H9 (cell line): ENCODE results near the gene KIAA1549. TPM values are rescaled to one million over a fixed set of nuclear protein-coding genes. Genes with fewer than 3 reads are reported as not detected.

Experiments
- DNase-seq: peaks from one replicate; pipeline ENCODE4 v3.0.0-alpha.2; 2017
- H2AFZ ChIP-seq: one replicate; pipeline ENCODE4 v1.6.1; 2013; ENCODE audit warnings: mild to moderate bottlenecking, low read length, control low read depth, moderate library complexity
- H2AK5ac ChIP-seq: 2 replicates; pipeline ENCODE4 v1.6.1; 2013; ENCODE audit warnings: low read length, control low read depth, mixed read lengths; ENCODE audit not compliant: insufficient read length
- H2BK120ac ChIP-seq: one replicate; pipeline ENCODE4 v1.6.1; 2013; ENCODE audit warnings: low read depth, mild to moderate bottlenecking, low read length, control low read depth, inconsistent platforms; ENCODE audit not compliant: poor library complexity, severe bottlenecking
- H2BK12ac ChIP-seq: 2 replicates; pipeline ENCODE4 v1.6.1; 2013; ENCODE audit warnings: low read length, control low read depth, mixed read lengths, low read depth; ENCODE audit not compliant: insufficient read length
- H2BK15ac ChIP-seq: 2 replicates; pipeline ENCODE4 v1.6.1; 2013; ENCODE audit warnings: low read depth, low read length, control low read depth
- H2BK20ac ChIP-seq: one replicate; pipeline ENCODE4 v1.6.1; 2013; ENCODE audit warnings: low read depth, mild to moderate bottlenecking, low read length, control low read depth, inconsistent platforms; ENCODE audit not compliant: poor library complexity, severe bottlenecking
- H2BK5ac ChIP-seq: 2 replicates; pipeline ENCODE4 v1.6.1; 2013; ENCODE audit warnings: low read length, control low read depth, mixed read lengths; ENCODE audit not compliant: insufficient read length
- H3K14ac ChIP-seq: 2 replicates; pipeline ENCODE4 v1.6.1; 2013; ENCODE audit warnings: low read length, control low read depth; ENCODE audit not compliant: insufficient read depth
- H3K18ac ChIP-seq: 2 replicates; pipeline ENCODE4 v1.6.1; 2013; ENCODE audit warnings: low read depth, mild to moderate bottlenecking, mixed read lengths, low read length, control low read depth; ENCODE audit not compliant: insufficient read length
- H3K23ac ChIP-seq: 2 replicates; pipeline ENCODE4 v1.6.1; 2013; ENCODE audit warnings: low read length, control low read depth, mixed read lengths, low read depth; ENCODE audit not compliant: insufficient read length
- H3K23me2 ChIP-seq: 2 replicates; pipeline ENCODE4 v1.6.1; 2013; ENCODE audit warnings: low read depth, mild to moderate bottlenecking, mixed read lengths, low read length, control low read depth; ENCODE audit not compliant: insufficient read length, poor library complexity, severe bottlenecking
- H3K27ac ChIP-seq: 2 replicates; pipeline ENCODE4 v1.5.1; 2013; ENCODE audit warnings: low read length, control low read depth, mixed read lengths, low read depth; ENCODE audit not compliant: insufficient read length
- H3K27me3 ChIP-seq: 2 replicates; pipeline ENCODE4 v1.6.1; 2013; ENCODE audit warnings: low read length, control low read depth, inconsistent platforms; ENCODE audit not compliant: insufficient read depth
- H3K4ac ChIP-seq: 2 replicates; pipeline ENCODE4 v1.6.1; 2013; ENCODE audit warnings: low read depth, mild to moderate bottlenecking, control low read depth, inconsistent platforms, low read length, moderate library complexity
- H3K4me1 ChIP-seq: 2 replicates; pipeline ENCODE4 v1.6.1; 2013; ENCODE audit warnings: low read length, control low read depth, inconsistent platforms; ENCODE audit not compliant: insufficient read depth
- H3K4me2 ChIP-seq: 2 replicates; pipeline ENCODE4 v1.6.1; 2013; ENCODE audit warnings: low read length, control low read depth, mixed read lengths; ENCODE audit not compliant: insufficient read length, insufficient read depth
- H3K56ac ChIP-seq: 2 replicates; pipeline ENCODE4 v1.6.1; 2013; ENCODE audit warnings: low read depth, mild to moderate bottlenecking, mixed read lengths, low read length, control low read depth; ENCODE audit not compliant: insufficient read length
- H3K79me1 ChIP-seq: 2 replicates; pipeline ENCODE4 v1.6.1; 2013; ENCODE audit warnings: low read depth, mild to moderate bottlenecking, moderate library complexity, low read length, control low read depth, inconsistent platforms; ENCODE audit not compliant: insufficient read depth, poor library complexity, severe bottlenecking
- H3K79me2 ChIP-seq: 2 replicates; pipeline ENCODE4 v1.6.1; 2013; ENCODE audit warnings: low read length, control low read depth, inconsistent platforms; ENCODE audit not compliant: insufficient read depth
- H3K9ac ChIP-seq: 2 replicates; pipeline ENCODE4 v1.6.1; 2013; ENCODE audit warnings: low read length, control low read depth, mixed read lengths; ENCODE audit not compliant: insufficient read length; ENCODE audit errors: extremely low read depth
- H3K9me3 ChIP-seq: one replicate; pipeline ENCODE4 v1.6.1; 2013; ENCODE audit warnings: low read depth, low read length, inconsistent platforms; ENCODE audit not compliant: control insufficient read depth
- H3T11ph ChIP-seq: one replicate; pipeline ENCODE4 v1.6.1; 2013; ENCODE audit warnings: mild to moderate bottlenecking, low read length, control low read depth, inconsistent platforms
- H4K20me1 ChIP-seq: one replicate; pipeline ENCODE4 v1.6.1; 2013; ENCODE audit not compliant: control insufficient read depth, insufficient read length, insufficient read depth
- H4K5ac ChIP-seq: 2 replicates; pipeline ENCODE4 v1.6.1; 2013; ENCODE audit warnings: low read depth, mild to moderate bottlenecking, mixed read lengths, low read length, control low read depth; ENCODE audit not compliant: insufficient read length
- H4K8ac ChIP-seq: replicated peaks from 2 replicates; pipeline ENCODE4 v1.6.1; 2013; ENCODE audit warnings: low read length, control low read depth, mixed read lengths, low read depth; ENCODE audit not compliant: insufficient read length
- H4K91ac ChIP-seq: 2 replicates; pipeline ENCODE4 v1.6.1; 2013; ENCODE audit warnings: low read depth, mild to moderate bottlenecking, moderate library complexity, mixed read lengths, low read length, control low read depth; ENCODE audit not compliant: insufficient read length
- H3K27ac Mint-ChIP-seq, 3 experiments: 2 replicates in 2 of 3; 3 replicates in 1 of 3; pipeline ENCODE4 v1.8.0; 2020 to 2021; ENCODE audit warnings: mixed read lengths in 3 of 3, mild to moderate bottlenecking in 1 of 3, moderate library complexity in 1 of 3
- H3K27me3 Mint-ChIP-seq: 2 replicates; pipeline ENCODE4 v1.8.0; 2021; ENCODE audit warnings: low read depth, mild to moderate bottlenecking, moderate library complexity, mixed read lengths
- H3K36me3 Mint-ChIP-seq, 3 experiments: 2 replicates in 2 of 3; 3 replicates in 1 of 3; pipeline ENCODE4 v1.8.0; 2020 to 2021; ENCODE audit warnings: low read depth in 3 of 3, mixed read lengths in 3 of 3; ENCODE audit not compliant: insufficient read depth in 1 of 3
- H3K4me1 Mint-ChIP-seq, 2 experiments: 2 replicates each; pipeline ENCODE4 v1.8.0; 2020; ENCODE audit warnings: mixed read lengths in 2 of 2
- H3K4me3 Mint-ChIP-seq, 2 experiments: 2 replicates in 1 of 2; 3 replicates in 1 of 2; pipeline ENCODE4 v1.8.0; 2020 to 2021; ENCODE audit warnings: mild to moderate bottlenecking in 2 of 2, mixed read lengths in 2 of 2, moderate library complexity in 1 of 2
- H3K9me3 Mint-ChIP-seq, 2 experiments: 2 replicates in 1 of 2; 3 replicates in 1 of 2; pipeline ENCODE4 v1.8.0; 2020; ENCODE audit warnings: mild to moderate bottlenecking in 2 of 2, mixed read lengths in 2 of 2, moderate library complexity in 1 of 2
- CTCF ChIP-seq: fragments of 200-600 bp; sonication (generic); conservative IDR thresholded peaks from 3 replicates; pipeline ENCODE4 v1.8.0; 2021; ENCODE audit warnings: antibody characterized with exemption, mild to moderate bottlenecking
- WGBS: extraction: QIAGEN DNeasy Blood & Tissue Kit; methylation state at CpG from one replicate; pipeline ENCODE4 v1.1.7; 2013; ENCODE audit warnings: missing lambda C conversion rate, low lambda C conversion rate, mixed read lengths; ENCODE audit not compliant: insufficient read length; ENCODE audit errors: extremely low coverage; 5-methylcytosine and 5-hydroxymethylcytosine counted together
- total RNA-seq: library from RNA; stranded (reverse); gene quantifications from 2 replicates; pipeline ENCODE4 v1.2.1, GENCODE V29; 2021

Gene KIAA1549
- total RNA-seq, 1 experiment from 2014 or later = 11.9 TPM

- H3K79me1 ChIP-seq = no peaks in the 10 kb centered on the region
- no peaks in the 10 kb centered on the region for H3K79me2 ChIP-seq
- Mint-ChIP-seq H3K36me3 (peaks cover 16 to 40% (median 31%) of the 10 kb centered on the region in 3 experiments; a peak in 6 of 7 replicates), H3K27ac (no peak overlapping the region), H3K4me3 (no peak overlapping the region), H3K4me1 (peaks cover 0 to 5% of the 10 kb centered on the region in 2 experiments; a peak in 1 of 4 replicates), H3K9me3 (no peaks in the 10 kb centered on the region), H3K27me3 (no peaks in the 10 kb centered on the region; the same call in 1 of the 2 replicates)
- no peaks in the 10 kb centered on the region for H3K9me3 ChIP-seq
- WGBS = no CpG with 5 or more reads among the region's 5 CpGs
- no peak overlapping the region for H2BK120ac ChIP-seq
- no peaks in the 10 kb centered on the region for H3K23me2 ChIP-seq
- DNase-seq = no peak
- no peak overlapping the region for H3T11ph ChIP-seq
- H3K27me3 ChIP-seq = no peaks in the 10 kb centered on the region
- H4K20me1 ChIP-seq = no peaks in the 10 kb centered on the region
- no peak overlapping the region for H3K14ac ChIP-seq
- H3K4me1 ChIP-seq = no peaks in the 10 kb centered on the region
- no peak overlapping the region for H2AK5ac ChIP-seq
- H2BK20ac ChIP-seq = no peak overlapping the region
- no peak overlapping the region for H3K27ac ChIP-seq
- H4K91ac ChIP-seq = no peak overlapping the region
- no peak overlapping the region for H3K18ac ChIP-seq
- no peak overlapping the region for H3K4me2 ChIP-seq
- no peak overlapping the region for H3K23ac ChIP-seq
- no peak overlapping the region for H2BK12ac ChIP-seq
- no peak overlapping the region for H2AFZ ChIP-seq
- H4K5ac ChIP-seq = no peak overlapping the region
- H2BK15ac ChIP-seq = no peak overlapping the region
- H4K8ac ChIP-seq = no peak overlapping the region
- no peak overlapping the region for H3K56ac ChIP-seq
- TF ChIP-seq CTCF = no peak
- H3K9ac ChIP-seq = no peak overlapping the region
- H2BK5ac ChIP-seq = no peak overlapping the region
- H3K4ac ChIP-seq = no peak overlapping the region
Observed at GRCh38 chr7:138873220-138873892, 107.8 kb downstream of the KIAA1549 start.
